Measurements from ENCODE around the gene CDH26. TPM values are rescaled to one million over a fixed set of nuclear protein-coding genes. Genes with fewer than 3 reads are reported as not detected.
"Not testable (repeated sequence)": the region's sequence is repeated elsewhere in the genome, so short reads cannot be mapped to it uniquely, and the experiment has no call there.

CDH26 gene
- total RNA-seq, 6 experiments from 2014 or later: 0.17 to 0.27 TPM; not detected in 4

GRCh38 chr20:60038400-60039008, 80.3 kb downstream of the CDH26 start:
- no peak overlapping the region for H3K4me3 Mint-ChIP-seq
- TF ChIP-seq CTCF (IDR thresholded peaks at IDR 0.05): no peak
- no peaks in the 10 kb centered on the region for H3K9me3 Mint-ChIP-seq
- H3K36me3 Mint-ChIP-seq (ENCODE audit: low read depth): peaks cover 1% of the 10 kb centered on the region; the same call in 1 of the 2 replicates
- no peak for DNase-seq
- H3K27ac Mint-ChIP-seq: no peak overlapping the region
- peaks cover 3% of the 10 kb centered on the region; the same call in 1 of the 2 replicates for H3K27me3 Mint-ChIP-seq (ENCODE audit: insufficient read depth)
- peaks cover 65% of the 10 kb centered on the region for H3K4me1 Mint-ChIP-seq (ENCODE audit: low read depth)

GRCh38 chr20:60039526-60039925, 81.3 kb downstream of the CDH26 start:
- no peak for TF ChIP-seq CTCF (IDR thresholded peaks at IDR 0.05)
- Mint-ChIP-seq H3K36me3 (ENCODE audit: low read depth) (peaks cover 6% of the 10 kb centered on the region; the same call in 1 of the 2 replicates), H3K4me3 (no peak overlapping the region), H3K27me3 (ENCODE audit: insufficient read depth) (peaks cover 3% of the 10 kb centered on the region; the same call in 1 of the 2 replicates), H3K4me1 (ENCODE audit: low read depth) (peaks cover 59% of the 10 kb centered on the region), H3K27ac (no peak overlapping the region), H3K9me3 (0 out of 2 replicates have a peak, but pooled peaks cover 5% of the 10 kb centered on the region)
- no peak for DNase-seq

GRCh38 chr20:60040471-60041162, 82.4 kb downstream of the CDH26 start:
- DNase-seq: no peak
- peaks cover 3% of the 10 kb centered on the region; the same call in 1 of the 2 replicates for H3K27me3 Mint-ChIP-seq (ENCODE audit: insufficient read depth)
- 0 out of 2 replicates have a peak, but pooled peaks cover 5% of the 10 kb centered on the region for H3K9me3 Mint-ChIP-seq
- TF ChIP-seq CTCF (IDR thresholded peaks at IDR 0.05): no peak
- peak overlapping the region; percentile 79; the same call in 1 of the 2 replicates for H3K4me3 Mint-ChIP-seq
- peaks cover 62% of the 10 kb centered on the region for H3K4me1 Mint-ChIP-seq (ENCODE audit: low read depth)
- H3K27ac Mint-ChIP-seq: peak overlapping the region; percentile 94
- peaks cover 6% of the 10 kb centered on the region; the same call in 1 of the 2 replicates for H3K36me3 Mint-ChIP-seq (ENCODE audit: low read depth)

GRCh38 chr20:60041436-60042165, 83.4 kb downstream of the CDH26 start:
- H3K36me3 Mint-ChIP-seq (ENCODE audit: low read depth); H3K27me3 Mint-ChIP-seq (ENCODE audit: insufficient read depth); H3K9me3 Mint-ChIP-seq: not testable (repeated sequence)
- DNase-seq: peak; percentile 86
- Mint-ChIP-seq H3K4me3 (peak overlapping the region; percentile 79), H3K4me1 (ENCODE audit: low read depth) (peaks cover 70% of the 10 kb centered on the region), H3K27ac (peak overlapping the region; percentile 94)

- no peak for DNase-seq
- Mint-ChIP-seq H3K27me3 (ENCODE audit: insufficient read depth) (no peaks in the 10 kb centered on the region; the same call in 1 of the 2 replicates), H3K27ac (no peak overlapping the region), H3K9me3 (0 out of 2 replicates have a peak, but pooled peaks cover 5% of the 10 kb centered on the region), H3K4me1 (ENCODE audit: low read depth) (peaks cover 70% of the 10 kb centered on the region), H3K36me3 (ENCODE audit: low read depth) (peaks cover 6% of the 10 kb centered on the region; the same call in 1 of the 2 replicates), H3K4me3 (no peak overlapping the region)
- TF ChIP-seq CTCF (IDR thresholded peaks at IDR 0.05): no peak
These were observed 85.2 kb downstream of the CDH26 start for GRCh38 chr20:60043435-60043834.
